HG03108 (cell line): Measurements from ENCODE around the gene EYA2.
"Not testable (repeated sequence)": the region's sequence is repeated elsewhere in the genome, so short reads cannot be mapped to it uniquely, and the experiment has no call there.

ENCODE experiments used
- ATAC-seq: cut with Tn5 transposase; IDR thresholded peaks from one replicate; pipeline ENCODE4 v1.9.1; 2021; ENCODE audit warnings: moderate library complexity; ENCODE audit not compliant: unreplicated experiment

The EYA2 gene

DNA sequence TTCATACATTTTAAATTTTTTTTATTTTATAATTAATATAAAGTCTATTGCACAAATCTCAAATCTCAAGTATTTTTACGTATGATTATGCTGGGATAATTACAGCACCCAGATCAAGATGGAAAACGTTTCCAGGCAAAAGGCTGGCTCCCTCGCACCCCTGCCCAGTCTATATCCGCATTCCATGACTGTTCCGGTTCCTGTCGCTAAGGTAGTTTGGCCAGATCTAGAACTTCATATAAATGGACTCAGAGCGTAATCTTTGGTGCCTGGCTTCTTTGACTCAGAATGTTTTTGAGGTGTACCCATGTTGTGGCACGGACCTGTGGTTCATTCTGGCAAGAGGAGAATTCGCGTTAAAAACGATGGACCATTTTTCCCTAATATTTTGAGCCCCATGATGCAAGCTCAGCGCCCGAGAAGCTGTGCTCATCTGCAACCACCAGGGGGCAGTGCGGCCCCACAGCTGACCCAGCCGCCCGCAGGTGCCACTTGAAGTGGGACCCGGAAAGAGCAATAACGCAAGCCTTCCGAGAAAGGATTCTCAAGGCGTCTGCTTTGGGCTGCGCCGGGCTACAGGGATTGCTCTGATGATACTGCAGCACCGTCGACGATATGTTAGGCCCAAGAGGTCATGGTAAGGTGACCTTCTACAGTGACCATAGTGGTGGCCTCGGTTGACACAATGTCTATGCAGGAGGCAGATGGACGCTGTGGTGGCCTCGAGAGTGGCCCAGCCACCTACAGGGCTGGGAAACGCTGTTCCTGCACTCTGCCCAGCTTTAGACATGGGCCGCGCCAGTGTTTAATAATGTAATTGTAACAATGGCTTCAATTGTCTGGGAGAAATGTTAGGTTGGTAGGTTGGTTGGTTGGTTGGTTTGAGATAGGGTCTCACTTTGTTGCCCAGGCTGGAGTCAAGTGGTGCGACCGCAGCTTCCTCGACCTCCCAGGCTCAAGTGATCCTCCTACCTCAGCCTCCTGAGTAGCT lies 301.7 kb downstream of the EYA2 start:
- no peak for ATAC-seq

GRCh38 chr20:47198254-47198671 lies 303.6 kb downstream of the EYA2 start:
- no peak for ATAC-seq

DNA sequence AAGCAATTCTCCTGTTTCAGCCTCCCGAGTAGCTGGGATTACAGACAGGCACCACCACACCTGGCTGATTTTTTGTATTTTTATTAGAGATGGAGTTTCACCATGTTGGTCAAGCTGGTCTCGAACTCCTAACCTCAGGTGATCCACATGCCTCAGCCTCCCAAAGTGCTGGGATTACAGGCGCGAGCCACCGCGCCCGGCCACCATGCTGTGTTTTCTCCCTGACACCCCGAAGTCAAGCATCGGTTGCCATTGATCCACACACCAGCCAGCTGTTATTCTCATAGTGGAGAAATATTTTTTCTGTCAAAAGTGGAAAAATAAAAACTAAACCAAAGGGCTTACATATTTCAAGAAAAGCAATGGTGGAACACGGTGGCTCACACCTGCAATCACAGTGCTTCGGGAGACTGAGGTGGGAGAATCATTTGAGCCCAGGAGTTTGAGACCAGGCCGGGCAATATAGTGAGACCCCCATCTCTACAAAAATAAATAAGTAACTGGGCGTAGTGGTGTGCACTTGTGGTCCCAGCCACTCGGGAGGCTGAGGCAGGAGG lies 304.4 kb downstream of the EYA2 start:
- no peak for ATAC-seq

- no peak for ATAC-seq
Measured at GRCh38 chr20:47201074-47201730, 306.6 kb downstream of the EYA2 start.

DNA sequence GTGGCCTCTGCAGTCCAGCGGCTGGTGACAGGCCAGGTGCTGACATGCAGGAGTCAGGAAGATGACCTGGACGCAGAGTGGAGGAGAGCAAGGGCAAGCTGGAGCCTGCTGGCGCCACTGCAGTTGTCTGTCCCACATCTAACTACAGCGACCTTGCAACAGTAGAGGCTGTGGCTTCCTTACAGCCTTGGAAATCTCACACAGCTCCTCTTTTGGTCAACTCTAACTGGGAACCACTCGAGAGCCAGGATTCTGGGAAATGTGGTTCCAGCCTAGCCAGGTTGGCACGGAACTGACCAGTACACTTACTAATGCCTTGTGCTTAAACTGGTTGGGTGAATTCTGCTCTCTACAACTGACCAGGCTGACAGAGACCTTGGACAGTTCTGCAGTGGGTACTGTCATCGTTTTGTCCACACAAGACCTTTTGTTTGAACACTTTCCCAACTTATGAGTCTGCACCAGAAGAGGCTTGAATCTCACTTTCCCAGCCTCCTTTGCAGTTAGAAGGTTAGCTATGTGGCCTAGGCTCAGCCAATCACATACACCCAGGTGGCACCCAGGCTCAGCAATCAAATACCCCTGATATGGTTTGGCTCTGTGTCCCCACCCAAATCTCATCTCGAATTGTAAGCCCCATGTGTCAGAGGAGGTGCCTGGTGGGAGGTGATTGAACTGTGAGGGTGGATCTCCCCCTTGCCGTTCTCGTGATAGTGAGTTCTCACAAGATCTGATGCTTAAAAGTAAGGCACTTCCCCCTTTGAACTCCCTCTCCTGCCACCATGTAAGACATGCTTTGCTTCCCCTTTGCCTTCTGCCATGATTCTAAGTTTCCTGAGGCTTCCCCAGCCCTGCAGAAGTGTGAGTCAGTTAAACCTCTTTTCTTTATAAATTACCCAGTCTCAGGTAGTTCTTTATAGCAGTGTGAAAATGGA lies 308.4 kb downstream of the EYA2 start:
- no peak for ATAC-seq

GRCh38 chr20:47204008-47204849 lies 309.6 kb downstream of the EYA2 start:
- ATAC-seq = no peak

- not testable (repeated sequence) for ATAC-seq
Measured at GRCh38 chr20:47204850-47205122, 310.1 kb downstream of the EYA2 start.

GRCh38 chr20:47205577-47206123 lies 311.0 kb downstream of the EYA2 start:
- peak; percentile 42 for ATAC-seq

- ATAC-seq = not testable (repeated sequence)
Measured at GRCh38 chr20:47206552-47206951, 311.9 kb downstream of the EYA2 start.

DNA sequence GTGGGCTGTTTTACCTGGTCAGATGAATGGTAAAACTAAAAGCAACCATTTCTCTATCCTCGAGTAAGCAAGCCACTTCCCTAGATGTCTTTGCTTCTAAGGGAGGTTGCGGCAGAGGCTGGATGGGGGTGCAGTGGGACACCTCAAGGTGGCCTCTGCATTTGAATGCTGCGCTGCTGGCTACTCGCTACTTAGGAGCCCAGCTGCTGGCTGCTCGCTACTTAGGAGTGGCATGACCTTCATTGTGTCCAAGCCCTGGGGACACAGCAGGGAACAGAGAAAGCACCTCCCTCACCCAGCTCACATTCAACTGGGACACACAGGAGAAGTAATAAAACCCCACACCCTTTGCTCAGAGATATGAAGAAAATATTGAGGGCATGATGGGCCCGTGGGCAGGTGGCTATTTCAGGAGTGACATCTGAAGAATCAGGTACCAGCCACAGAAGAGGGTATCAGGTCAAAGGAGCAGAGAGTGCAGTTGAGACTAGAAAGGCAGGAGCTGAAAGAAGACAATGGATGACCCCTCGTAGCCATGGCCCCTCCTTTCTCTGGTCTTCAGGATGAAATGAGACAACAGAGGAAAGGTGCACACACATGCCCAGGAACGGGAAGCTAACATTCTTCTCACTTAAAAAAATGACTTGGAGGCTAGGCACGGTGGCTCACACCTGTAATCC lies 312.5 kb downstream of the EYA2 start:
- no peak for ATAC-seq

- ATAC-seq = no peak
Measured at GRCh38 chr20:47208534-47209174, 314.0 kb downstream of the EYA2 start.

DNA sequence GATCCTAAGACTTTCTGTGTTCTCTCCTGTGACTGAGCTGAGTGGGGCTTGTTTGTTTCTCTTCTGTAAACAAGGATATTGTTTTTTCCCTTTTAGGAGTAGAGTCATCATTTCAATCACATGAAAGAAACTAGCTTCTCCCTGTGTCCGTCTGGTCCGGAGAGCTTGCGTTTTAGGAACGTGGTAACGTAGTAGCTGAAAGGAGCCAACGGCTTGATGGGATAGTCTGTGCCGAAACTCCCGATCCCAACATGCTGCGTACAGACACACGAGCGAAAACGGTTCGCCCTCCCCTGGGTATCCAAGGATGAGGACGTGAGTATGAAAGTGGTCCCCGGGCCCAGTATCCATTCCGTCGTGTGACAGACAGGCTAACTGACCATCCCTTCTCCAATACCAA lies 315.3 kb downstream of the EYA2 start:
- ATAC-seq = no peak

DNA sequence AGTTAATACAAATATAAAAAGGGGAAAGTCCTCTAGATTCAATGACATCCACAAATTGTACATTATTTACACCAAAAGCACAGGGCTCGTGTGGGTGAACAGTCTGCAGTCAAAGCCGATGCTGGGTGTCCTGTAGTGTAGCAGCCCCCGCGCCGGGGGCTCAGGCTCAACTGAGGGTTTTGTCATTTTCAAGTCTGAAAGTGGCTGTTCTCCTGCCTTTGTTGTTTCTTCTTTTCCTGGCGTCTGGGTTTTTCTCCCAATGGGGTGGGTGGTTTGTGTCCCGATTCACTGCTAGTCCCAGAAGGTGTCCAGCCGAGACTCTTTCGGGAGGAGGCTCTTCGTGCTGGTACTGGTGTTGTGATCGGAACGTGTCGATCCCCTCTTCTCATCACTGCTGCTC lies 315.8 kb downstream of the EYA2 start:
- ATAC-seq = no peak

DNA sequence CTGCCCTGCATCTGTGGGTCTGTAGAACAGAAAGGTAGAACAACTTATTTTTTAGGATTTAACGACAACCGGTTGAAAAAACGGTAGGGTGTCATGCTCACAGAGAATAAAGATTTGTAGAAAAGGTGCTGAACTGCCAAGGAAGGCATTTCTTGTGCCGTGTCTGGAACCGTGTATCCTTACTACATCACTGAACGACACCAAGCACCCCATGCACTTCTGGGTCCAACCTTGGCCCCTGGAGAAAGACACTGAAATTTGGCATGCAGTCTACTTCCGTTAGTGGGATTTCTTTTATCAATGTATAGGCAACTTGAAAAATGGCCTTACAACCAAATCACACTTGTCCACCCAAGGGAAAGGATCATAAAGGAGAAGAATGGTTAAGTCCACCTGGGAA lies 316.4 kb downstream of the EYA2 start:
- ATAC-seq = no peak

DNA sequence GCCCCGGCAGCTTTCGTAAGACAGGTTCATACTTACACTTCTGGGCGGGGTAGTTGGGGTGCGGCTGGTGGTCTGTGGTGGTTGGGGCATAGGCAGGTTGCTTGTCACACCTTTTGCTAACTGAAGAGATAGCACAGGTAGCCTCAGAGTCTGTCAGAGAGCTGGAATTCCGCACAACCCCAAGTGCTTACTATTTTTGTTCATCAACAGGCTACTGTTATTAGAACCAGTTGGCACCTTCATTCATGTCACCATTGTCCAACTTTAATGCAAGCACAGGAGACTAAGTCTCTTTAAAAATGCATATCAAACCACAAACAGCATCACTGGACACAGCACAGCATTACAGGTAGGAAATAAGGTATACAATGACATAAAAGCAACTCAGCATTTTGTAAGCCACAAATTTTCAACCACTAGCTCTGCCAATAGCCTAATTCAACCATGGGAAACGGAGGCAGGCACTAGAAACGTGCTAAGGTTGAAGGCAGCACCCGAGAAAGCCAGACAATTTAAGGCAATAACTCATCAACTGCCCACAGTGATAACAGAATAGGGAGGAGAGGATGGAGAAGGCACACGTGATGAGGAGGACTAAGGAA lies 318.1 kb downstream of the EYA2 start:
- ATAC-seq = no peak

- no peak for ATAC-seq
Measured at GRCh38 chr20:47213966-47214365, 319.3 kb downstream of the EYA2 start.

- ATAC-seq = no peak
Measured at GRCh38 chr20:47215653-47216397, 321.2 kb downstream of the EYA2 start.
